GM18505 (cell line): ENCODE data around the gene MRAP2.

Experiments
- ATAC-seq: cut with Tn5 transposase; IDR thresholded peaks from one replicate; pipeline ENCODE4 v1.9.1; 2021; ENCODE audit not compliant: unreplicated experiment
- POLR2A ChIP-seq: IDR thresholded peaks from 4 replicates; pipeline ENCODE4 v1.6.1; 2011; ENCODE audit warnings: borderline replicate concordance; ENCODE audit not compliant: insufficient read depth, insufficient read length; ENCODE audit errors: extremely low read depth

MRAP2 gene

GRCh38 chr6:84033523-84034451 lies at the start of gene MRAP2:
Gene MRAP2 (plus strand): TSS chr6:84033772. CDS start chr6:84055319, 21,547 bp downstream.
- ATAC-seq, result no peak
- no peak for TF ChIP-seq POLR2A

GRCh38 chr6:83984411-83984810 lies 49.2 kb upstream of the MRAP2 start:
- ATAC-seq, result no peak
- no peak for TF ChIP-seq POLR2A

GRCh38 chr6:83985308-83985713 lies 48.3 kb upstream of the MRAP2 start:
- TF ChIP-seq POLR2A, result no peak
- no peak for ATAC-seq

- no peak for ATAC-seq
- TF ChIP-seq POLR2A, result no peak
Measured at GRCh38 chr6:83985715-83986114, 47.9 kb upstream of the MRAP2 start.

GRCh38 chr6:83998021-83998584 lies 35.5 kb upstream of the MRAP2 start:
- ATAC-seq, result no peak
- TF ChIP-seq POLR2A, result no peak

GRCh38 chr6:84001119-84001518 lies 32.5 kb upstream of the MRAP2 start:
- TF ChIP-seq POLR2A, result no peak
- ATAC-seq, result no peak

GRCh38 chr6:84002226-84002625 lies 31.3 kb upstream of the MRAP2 start:
- no peak for ATAC-seq
- no peak for TF ChIP-seq POLR2A

GRCh38 chr6:84003131-84003530 lies 30.4 kb upstream of the MRAP2 start:
- no peak for ATAC-seq
- TF ChIP-seq POLR2A, result no peak

GRCh38 chr6:84003654-84004053 lies 29.9 kb upstream of the MRAP2 start:
- no peak for ATAC-seq
- TF ChIP-seq POLR2A, result no peak

- TF ChIP-seq POLR2A, result no peak
- no peak for ATAC-seq
Measured at GRCh38 chr6:84007871-84008270, 25.7 kb upstream of the MRAP2 start.

GRCh38 chr6:84013354-84013753 lies 20.2 kb upstream of the MRAP2 start:
- TF ChIP-seq POLR2A, result no peak
- ATAC-seq, result no peak

- TF ChIP-seq POLR2A, result no peak
- ATAC-seq, result no peak
Measured at GRCh38 chr6:84013931-84014330, 19.6 kb upstream of the MRAP2 start.

- no peak for TF ChIP-seq POLR2A
- no peak for ATAC-seq
Measured at GRCh38 chr6:84016029-84016428, 17.5 kb upstream of the MRAP2 start.
